RCC 7860 (cell line): ENCODE measurements around the gene RBMY1F.
"Not testable (repeated sequence)": the region's sequence is repeated elsewhere in the genome, so short reads cannot be mapped to it uniquely, and the experiment has no call there.

Experiments
- DNase-seq: peaks from one replicate; pipeline ENCODE4 v3.0.0-alpha.2; 2015; ENCODE audit warnings: low spot score
- FAIRE-seq: peaks from 2 replicates; lab custom pipeline; 2012; peaks lifted over from hg19 to GRCh38; lab: Jason Lieb, UNC

Gene RBMY1F

DNA sequence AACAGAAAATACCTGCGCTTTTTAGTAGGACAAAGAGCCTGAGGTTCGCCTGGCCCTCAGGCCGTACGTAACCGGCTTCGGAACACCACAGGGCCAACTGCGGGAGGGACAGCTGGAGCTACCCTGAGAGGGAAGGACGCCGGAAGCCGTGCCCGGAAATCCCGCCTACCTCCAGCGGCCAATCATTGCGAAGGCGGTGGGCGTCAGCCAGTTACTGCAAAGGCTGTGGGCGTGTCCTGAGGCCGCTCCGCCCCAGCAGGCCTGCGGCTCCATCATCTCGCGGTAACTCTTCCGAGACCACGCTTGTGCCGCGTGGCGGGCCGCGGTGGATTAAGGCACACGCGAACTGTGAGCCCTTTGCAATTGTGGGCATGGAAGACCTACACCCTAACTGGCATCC lies at the start of gene RBMY1F:
TSS of gene RBMY1F (minus strand) at position 101 of the 400 bp plus-strand sequence. CDS start 1,954 bp downstream, outside the sequence.
- not testable (repeated sequence) for FAIRE-seq, DNase-seq

DNA sequence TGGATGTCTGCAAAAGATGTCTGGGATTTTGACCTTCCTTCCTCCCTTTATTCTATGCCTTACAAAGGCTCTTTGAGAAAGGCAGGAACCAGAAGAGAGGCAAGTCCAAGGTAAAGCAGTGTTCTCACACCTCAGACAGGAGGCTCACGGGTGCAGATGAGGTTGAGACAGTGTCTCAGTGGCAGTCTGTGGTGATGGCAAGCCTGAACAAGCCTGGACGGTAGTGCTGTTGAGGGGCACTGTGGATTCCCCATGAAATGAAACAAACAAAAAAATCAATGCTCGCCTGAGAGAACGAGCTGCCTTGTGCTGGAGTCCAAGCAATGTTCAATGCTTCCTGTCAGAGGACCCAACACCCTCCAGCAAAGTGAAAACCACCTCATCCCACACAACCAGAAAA lies 31.6 kb downstream of the RBMY1F start:
- FAIRE-seq, DNase-seq: not testable (repeated sequence)

DNA sequence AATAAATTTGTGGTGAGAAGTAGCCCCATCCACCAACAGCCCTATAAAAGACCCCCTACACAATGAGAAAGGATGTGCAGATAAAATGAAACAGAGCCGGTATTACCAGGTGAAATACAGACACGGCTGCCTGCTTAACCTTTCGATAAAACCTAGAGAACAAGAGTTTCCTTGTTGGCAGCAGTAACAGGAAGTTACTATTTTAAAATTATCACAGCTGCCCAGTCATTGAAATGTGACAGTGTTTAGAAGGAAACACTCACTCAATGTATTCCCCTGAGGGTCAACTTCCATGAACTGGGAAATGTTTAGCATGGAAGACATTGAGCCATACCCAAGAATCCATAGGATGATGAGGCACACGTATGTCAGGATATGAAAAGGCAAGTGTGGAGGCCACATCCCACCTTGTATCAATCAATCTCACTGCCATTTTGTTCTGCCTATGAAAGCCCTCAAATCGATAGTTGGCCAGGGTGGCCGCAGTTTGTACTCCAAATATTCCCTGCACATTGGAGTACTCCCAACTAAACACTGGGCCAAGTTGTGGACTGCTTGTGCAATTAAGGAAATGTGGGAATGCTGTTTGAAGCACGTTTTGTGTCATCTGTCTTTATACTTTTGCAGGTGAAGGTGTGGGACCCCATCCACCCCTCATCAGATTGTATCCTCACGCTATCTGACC lies 41.6 kb downstream of the RBMY1F start:
- DNase-seq, FAIRE-seq: not testable (repeated sequence)

DNA sequence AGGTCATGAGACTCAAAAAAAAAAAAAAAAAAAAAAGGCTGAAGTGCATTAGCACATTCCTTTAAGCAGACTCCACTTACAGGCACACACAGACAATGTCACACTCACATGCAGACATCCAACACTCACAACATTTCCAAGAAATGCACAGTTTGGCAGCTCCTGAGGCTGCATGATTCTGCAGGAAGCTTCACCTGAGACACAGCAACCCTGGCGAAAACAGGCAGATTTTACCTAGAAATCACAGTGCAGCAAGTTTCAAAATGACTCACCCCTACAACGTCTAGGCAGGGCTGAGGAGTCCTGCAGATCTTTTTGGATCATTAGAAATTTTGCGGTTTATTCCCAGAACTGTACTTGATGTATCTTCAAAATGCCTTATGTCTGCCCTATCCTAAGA lies 48.0 kb downstream of the RBMY1F start:
- not testable (repeated sequence) for DNase-seq, FAIRE-seq

DNA sequence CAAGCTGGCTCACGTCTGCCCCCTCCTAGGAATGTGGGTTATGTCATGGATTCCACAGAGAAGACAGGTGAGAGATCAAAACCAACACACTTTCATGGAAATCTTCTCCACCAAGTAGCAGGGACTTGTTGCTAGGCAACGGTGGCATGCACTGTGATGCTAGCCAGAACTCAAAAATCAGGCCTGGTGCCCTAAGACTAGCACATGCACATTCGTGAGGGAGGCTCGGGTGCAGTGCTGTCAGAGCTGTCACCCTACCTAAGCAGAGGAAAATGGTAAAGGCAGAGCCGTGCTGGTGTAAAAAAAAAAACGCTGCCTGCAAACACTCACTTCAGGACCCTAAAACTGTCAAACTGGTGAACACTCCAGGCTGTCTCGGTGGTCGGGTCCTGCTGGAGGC lies 52.2 kb downstream of the RBMY1F start:
- not testable (repeated sequence) for DNase-seq, FAIRE-seq
